ENCODE data around the gene UBXN6.

Gene UBXN6

GRCh38 chr19:4494691-4495064 is 37.1 kb upstream of the UBXN6 start:
- TF ChIP-seq CTCF (IDR thresholded peaks at IDR 0.05; ENCODE audit: low read depth, low read length, missing control alignments): no peak
- H3K4me3 ChIP-seq (ENCODE audit: low read depth, low read length): no peak overlapping the region
- no peak for DNase-seq (ENCODE audit: low read depth)
- in situ Hi-C loops (cut with HindIII; ENCODE audit: low sequenced_read_pairs): no loop called here

- no peak for DNase-seq (ENCODE audit: low read depth)
- in situ Hi-C loops (cut with HindIII; ENCODE audit: low sequenced_read_pairs): no loop called here
- no peak for TF ChIP-seq CTCF (IDR thresholded peaks at IDR 0.05; ENCODE audit: low read depth, low read length, missing control alignments)
- no peak overlapping the region for H3K4me3 ChIP-seq (ENCODE audit: low read depth, low read length)
Measured at GRCh38 chr19:4493929-4494690, 36.5 kb upstream of the UBXN6 start.

GRCh38 chr19:4493104-4493928 is 35.7 kb upstream of the UBXN6 start:
- in situ Hi-C loops (cut with HindIII; ENCODE audit: low sequenced_read_pairs): no loop called here
- H3K4me3 ChIP-seq (ENCODE audit: low read depth, low read length): no peak overlapping the region
- DNase-seq (ENCODE audit: low read depth): no peak
- no peak for TF ChIP-seq CTCF (IDR thresholded peaks at IDR 0.05; ENCODE audit: low read depth, low read length, missing control alignments)

GRCh38 chr19:4492337-4493103 is 34.9 kb upstream of the UBXN6 start:
- no peak overlapping the region for H3K4me3 ChIP-seq (ENCODE audit: low read depth, low read length)
- DNase-seq (ENCODE audit: low read depth): no peak
- TF ChIP-seq CTCF (IDR thresholded peaks at IDR 0.05; ENCODE audit: low read depth, low read length, missing control alignments): no peak
- in situ Hi-C loops (cut with HindIII; ENCODE audit: low sequenced_read_pairs): no loop called here

- no peak overlapping the region for H3K4me3 ChIP-seq (ENCODE audit: low read depth, low read length)
- in situ Hi-C loops (cut with HindIII; ENCODE audit: low sequenced_read_pairs): no loop called here
- no peak for DNase-seq (ENCODE audit: low read depth)
- TF ChIP-seq CTCF (IDR thresholded peaks at IDR 0.05; ENCODE audit: low read depth, low read length, missing control alignments): no peak
Measured at GRCh38 chr19:4491446-4491845, 33.9 kb upstream of the UBXN6 start.

GRCh38 chr19:4488496-4488895 is 30.9 kb upstream of the UBXN6 start:
- no peak for TF ChIP-seq CTCF (IDR thresholded peaks at IDR 0.05; ENCODE audit: low read depth, low read length, missing control alignments)
- H3K4me3 ChIP-seq (ENCODE audit: low read depth, low read length): no peak overlapping the region
- in situ Hi-C loops (cut with HindIII; ENCODE audit: low sequenced_read_pairs): no loop called here
- no peak for DNase-seq (ENCODE audit: low read depth)

Measured in astrocyte of the cerebellum (primary cell).